Tibial nerve (tissue), 4 donors: Measurements from ENCODE around the gene USP34. TPM values are rescaled to one million over a fixed set of nuclear protein-coding genes. Genes with fewer than 3 reads are reported as not detected.

Source experiments
- DNase-seq, 2 donors: peaks; one replicate each; pipeline ENCODE4 v3.0.0-alpha.2; 2019; ENCODE audit warnings: low spot score in 2 of 2
- H3K27ac ChIP-seq, 4 donors: fragments of 200-600 bp; sonication (generic) in 3 of 4; one replicate each; pipeline ENCODE4 v1.5.1; 2017 to 2019; ENCODE audit warnings: mild to moderate bottlenecking in 1 of 4
- H3K27me3 ChIP-seq, 2 donors: fragments of 200-600 bp; sonication (generic) in 1 of 2; one replicate each; pipeline versions ENCODE4 v1.5.1 to v1.6.0; 2017 to 2019
- H3K36me3 ChIP-seq, 3 donors: fragments of 200-600 bp; sonication (generic); one replicate each; pipeline ENCODE4 v1.5.1; 2018 to 2019
- H3K4me1 ChIP-seq, 4 donors: fragments of 200-600 bp; sonication (generic) in 3 of 4; one replicate each; pipeline ENCODE4 v1.5.1; 2017 to 2019
- H3K4me3 ChIP-seq, 4 donors: fragments of 200-600 bp; sonication (generic) in 3 of 4; one replicate each; pipeline ENCODE4 v1.5.1; 2017 to 2019; ENCODE audit warnings: mild to moderate bottlenecking in 1 of 4, moderate library complexity in 1 of 4
- H3K9me3 ChIP-seq, 4 donors: fragments of 200-600 bp; sonication (generic) in 3 of 4; one replicate each; pipeline ENCODE4 v1.5.1; 2017 to 2019
- CTCF ChIP-seq, 5 experiments: fragments of 200-600 bp in 3 of 5; fragments of 450-650 bp in 2 of 5; sonication (generic) in 3 of 5; IDR thresholded peaks; one replicate each; pipeline ENCODE4 v1.5.1; 2016 to 2019; ENCODE audit warnings: antibody characterized with exemption in 5 of 5, mild to moderate bottlenecking in 3 of 5, moderate library complexity in 2 of 5
- EP300 ChIP-seq, 2 donors: sonication (generic); formaldehyde crosslinking; IDR thresholded peaks; one replicate each; pipeline ENCODE4 v1.6.1; 2017; ENCODE audit warnings: antibody characterized with exemption in 2 of 2, mild to moderate bottlenecking in 1 of 2
- POLR2A ChIP-seq, 2 donors: fragments of 450-650 bp; IDR thresholded peaks; one replicate each; pipeline ENCODE4 v1.6.1; 2017; ENCODE audit warnings: antibody characterized with exemption in 2 of 2, mild to moderate bottlenecking in 2 of 2, moderate library complexity in 2 of 2
- WGBS, 2 donors: methylation state at CpG; one replicate each; pipeline ENCODE4 v1.1.5; 2018; 5-methylcytosine and 5-hydroxymethylcytosine counted together
- total RNA-seq, 4 donors: library from RNA; depleted of rRNA; stranded (reverse); fragments of >200 nt; gene quantifications; one replicate each; pipeline ENCODE4 v1.1.0, GENCODE V29; 2016

USP34 gene
- total RNA-seq, 4 donors from 2014 or later, result 114 to 211 (median 148) TPM

DNA sequence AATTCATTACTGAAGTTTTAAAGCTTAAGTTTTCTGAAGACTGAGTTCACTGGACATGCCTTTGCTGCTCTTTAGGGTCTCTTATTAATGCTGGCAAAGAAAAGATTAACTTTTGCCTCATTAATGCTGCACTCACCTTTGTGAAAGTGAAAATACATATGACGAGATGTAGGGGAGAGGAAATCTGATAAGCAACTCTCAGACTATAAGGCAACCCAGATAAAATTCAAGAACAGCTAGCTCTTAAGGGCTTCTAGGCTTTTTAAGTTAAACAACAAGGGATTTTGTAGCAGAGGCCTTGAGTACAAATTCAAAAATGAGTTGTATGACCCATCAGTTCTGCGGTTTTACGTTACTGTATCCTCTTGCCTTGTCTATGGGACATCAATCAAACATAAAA is 143.7 kb downstream of the USP34 start:
- Histone ChIP-seq H3K4me3 (no peak overlapping the region), H3K36me3 (peaks cover 0 to 55% (median 0%) of the 10 kb centered on the region in 3 donors), H3K9me3 (no peaks in the 10 kb centered on the region), H3K27ac (no peak overlapping the region), H3K4me1 (no peaks in the 10 kb centered on the region), H3K27me3 (no peaks in the 10 kb centered on the region)
- no peak for DNase-seq
- no peak for TF ChIP-seq CTCF (IDR thresholded peaks at IDR 0.05)
- TF ChIP-seq EP300 (IDR thresholded peaks at IDR 0.05), result no peak
- no peak for TF ChIP-seq POLR2A (IDR thresholded peaks at IDR 0.05)
- WGBS, 2 donors, result 88 to 92% methylated on average over 3 of the region's 3 CpGs

GRCh38 chr2:61326423-61326822 is 144.5 kb downstream of the USP34 start:
- Histone ChIP-seq H3K27me3 (no peaks in the 10 kb centered on the region), H3K9me3 (no peaks in the 10 kb centered on the region), H3K4me1 (no peaks in the 10 kb centered on the region), H3K36me3 (peaks cover 0 to 61% (median 0%) of the 10 kb centered on the region in 3 donors), H3K27ac (no peak overlapping the region), H3K4me3 (no peak overlapping the region)
- TF ChIP-seq EP300 (IDR thresholded peaks at IDR 0.05) (no peak), CTCF (IDR thresholded peaks at IDR 0.05) (no peak), POLR2A (IDR thresholded peaks at IDR 0.05) (no peak)
- DNase-seq, result no peak
- WGBS, 2 donors, result 61 to 63% methylated on average over 3 of the region's 3 CpGs

DNA sequence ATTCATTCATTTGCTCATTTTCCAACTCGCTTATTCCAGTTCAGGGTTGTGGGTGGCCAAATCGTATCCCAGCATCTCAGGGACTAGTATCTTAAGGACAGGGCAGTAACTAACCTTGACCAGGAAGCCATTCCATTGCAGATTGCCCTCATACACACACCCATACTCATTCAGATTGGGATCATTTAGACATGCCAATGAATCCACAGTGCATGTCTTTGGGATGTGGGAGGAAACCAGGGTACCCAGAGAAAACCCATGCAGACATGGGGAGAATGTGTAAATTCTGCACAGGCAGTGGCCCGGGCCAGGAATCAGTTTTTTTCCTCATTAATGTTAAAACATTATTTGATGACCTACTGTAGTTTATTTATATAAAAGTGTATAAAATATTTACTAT is 150.7 kb downstream of the USP34 start:
- Histone ChIP-seq H3K9me3 (no peaks in the 10 kb centered on the region), H3K4me3 (no peak overlapping the region), H3K27ac (no peak overlapping the region), H3K27me3 (no peaks in the 10 kb centered on the region), H3K4me1 (no peaks in the 10 kb centered on the region), H3K36me3 (peaks cover 0 to 74% (median 0%) of the 10 kb centered on the region in 3 donors)
- DNase-seq, result no peak
- TF ChIP-seq CTCF (IDR thresholded peaks at IDR 0.05) (no peak), EP300 (IDR thresholded peaks at IDR 0.05) (no peak), POLR2A (IDR thresholded peaks at IDR 0.05) (no peak)
- WGBS, 2 donors, result 95% methylated on average over 3 of the region's 3 CpGs

DNA sequence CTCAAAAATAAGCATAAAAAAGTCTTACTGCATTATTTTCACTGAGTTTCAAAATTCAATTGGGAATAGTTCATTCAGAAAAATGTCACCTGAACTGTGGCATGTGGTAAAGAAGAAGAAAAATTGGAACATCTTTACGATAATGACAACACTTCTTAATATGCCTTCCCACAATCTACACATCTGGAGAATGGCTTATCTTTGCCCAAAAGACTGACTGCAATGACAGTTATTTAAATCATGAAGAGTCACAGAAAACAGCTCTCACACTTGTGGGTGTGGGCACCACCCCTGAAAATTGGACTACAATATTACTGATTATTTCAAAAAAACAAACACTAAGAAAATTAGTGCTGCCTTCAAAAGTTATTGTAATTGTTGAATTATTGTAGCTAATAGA is 152.3 kb downstream of the USP34 start:
- no peaks in the 10 kb centered on the region for H3K9me3 ChIP-seq
- no peaks in the 10 kb centered on the region for H3K27me3 ChIP-seq
- WGBS, 2 donors, result 98% methylated on average over 1 of the region's 1 CpG
- TF ChIP-seq CTCF (IDR thresholded peaks at IDR 0.05) (no peak), POLR2A (IDR thresholded peaks at IDR 0.05) (no peak), EP300 (IDR thresholded peaks at IDR 0.05) (no peak)
- H3K4me3 ChIP-seq, result no peak overlapping the region
- DNase-seq, result no peak
- H3K36me3 ChIP-seq, result peaks cover 0 to 72% (median 0%) of the 10 kb centered on the region in 3 donors
- H3K27ac ChIP-seq, result no peak overlapping the region
- H3K4me1 ChIP-seq, result no peaks in the 10 kb centered on the region

- WGBS, 2 donors, result 92 to 96% methylated on average over 3 of the region's 3 CpGs
- H3K36me3 ChIP-seq, result peaks cover 0 to 58% (median 10%) of the 10 kb centered on the region in 3 donors
- H3K27me3 ChIP-seq, result no peaks in the 10 kb centered on the region
- TF ChIP-seq EP300 (IDR thresholded peaks at IDR 0.05), result no peak
- no peak for TF ChIP-seq CTCF (IDR thresholded peaks at IDR 0.05)
- H3K9me3 ChIP-seq, result no peaks in the 10 kb centered on the region
- H3K4me3 ChIP-seq, result no peak overlapping the region
- no peak for DNase-seq
- H3K4me1 ChIP-seq, result no peaks in the 10 kb centered on the region
- H3K27ac ChIP-seq, result no peak overlapping the region
Observed at GRCh38 chr2:61295981-61296380, 174.9 kb downstream of the USP34 start.
